ENCODE results near the gene NOB1.
"Not testable (repeated sequence)": the region's sequence is repeated elsewhere in the genome, so short reads cannot be mapped to it uniquely, and the experiment has no call there.

NOB1 gene

DNA sequence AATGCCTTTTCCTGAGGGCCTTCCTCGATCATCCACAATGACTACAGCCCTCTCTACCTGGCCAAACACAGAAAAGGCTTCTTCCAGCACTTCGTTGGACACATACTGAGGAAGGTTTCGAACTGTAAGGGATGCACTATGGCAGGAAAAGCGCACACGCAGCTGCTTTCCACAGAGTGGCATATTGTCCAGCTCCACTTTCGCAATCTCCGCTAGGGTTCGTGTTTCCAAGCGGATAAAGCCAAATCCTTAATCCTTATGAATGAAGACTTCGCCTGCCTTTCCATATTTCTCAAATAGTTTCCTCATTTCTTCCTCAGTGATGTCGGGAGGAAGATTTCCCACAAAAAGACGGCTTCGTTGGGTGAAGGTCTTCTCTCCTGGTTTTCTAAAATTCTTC is 2.6 kb upstream of the NOB1 start:
- DNase-seq: not testable (repeated sequence)

DNA sequence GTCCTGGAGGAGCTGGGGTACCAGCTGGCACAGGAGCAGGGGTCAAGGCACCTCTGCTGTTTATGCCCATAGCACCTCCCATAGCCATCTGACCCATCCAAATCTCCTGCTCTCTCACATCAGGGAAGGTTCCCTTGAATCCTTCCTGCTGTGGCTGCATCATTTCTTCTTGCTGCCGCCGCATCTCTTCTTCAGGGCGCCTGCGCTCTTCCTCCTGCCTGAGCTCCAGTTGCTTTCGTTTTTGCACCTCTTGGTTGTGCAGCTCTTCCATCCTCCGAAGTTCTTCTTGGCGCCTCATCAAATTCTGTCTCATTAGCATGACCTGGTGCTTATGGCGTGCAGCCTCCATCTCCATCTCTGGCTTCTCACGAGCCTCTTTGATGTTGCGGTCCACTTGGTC is 2.0 kb upstream of the NOB1 start:
- DNase-seq: no peak

DNA sequence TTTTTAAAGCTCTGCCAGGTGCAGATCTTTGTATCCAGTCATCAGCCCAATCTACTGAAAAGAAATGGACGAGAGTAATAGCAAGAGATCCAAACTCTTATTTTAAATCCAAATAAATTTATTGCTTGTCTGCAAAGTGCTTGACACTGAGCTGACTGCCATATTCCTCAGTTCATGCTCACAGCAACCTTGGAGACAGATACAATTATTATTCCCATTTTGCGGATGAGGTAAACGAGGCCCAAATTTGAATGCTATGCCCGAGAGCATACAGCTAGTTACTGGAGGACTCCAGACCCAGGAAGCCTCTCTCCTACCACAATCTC is 620 bp downstream of the NOB1 start:
- no peak for DNase-seq

DNA sequence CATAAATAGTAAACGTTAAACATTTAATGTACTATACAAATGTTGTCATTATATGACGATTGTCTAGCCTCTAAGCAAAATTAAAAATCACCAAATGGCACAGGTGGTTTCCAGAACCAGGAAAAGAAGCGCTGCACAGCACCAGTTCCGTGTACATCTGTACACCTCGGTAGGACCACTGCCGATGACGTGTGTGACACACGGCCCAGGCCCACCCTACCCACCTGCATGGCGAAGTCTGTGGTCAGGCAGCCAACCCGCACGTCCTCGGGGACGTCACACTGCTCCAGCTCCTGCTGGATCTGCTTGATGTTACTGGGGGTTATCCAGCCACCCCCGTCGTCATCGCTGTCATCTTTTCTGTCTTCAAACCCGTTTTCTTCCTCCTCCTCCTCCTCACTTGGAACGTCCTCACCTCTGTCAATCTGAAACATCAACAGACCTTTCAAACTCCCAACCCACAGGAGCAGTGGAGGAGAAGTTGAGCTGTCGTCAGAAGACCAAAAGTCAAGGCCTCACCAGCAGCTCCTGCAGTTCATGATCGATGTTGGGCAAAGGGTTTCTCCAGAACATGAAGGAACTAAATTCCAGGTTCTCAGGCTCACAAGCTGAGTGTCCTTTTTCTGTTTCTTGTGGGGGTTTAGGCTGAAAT is 5.9 kb downstream of the NOB1 start:
- no peak for DNase-seq

DNA sequence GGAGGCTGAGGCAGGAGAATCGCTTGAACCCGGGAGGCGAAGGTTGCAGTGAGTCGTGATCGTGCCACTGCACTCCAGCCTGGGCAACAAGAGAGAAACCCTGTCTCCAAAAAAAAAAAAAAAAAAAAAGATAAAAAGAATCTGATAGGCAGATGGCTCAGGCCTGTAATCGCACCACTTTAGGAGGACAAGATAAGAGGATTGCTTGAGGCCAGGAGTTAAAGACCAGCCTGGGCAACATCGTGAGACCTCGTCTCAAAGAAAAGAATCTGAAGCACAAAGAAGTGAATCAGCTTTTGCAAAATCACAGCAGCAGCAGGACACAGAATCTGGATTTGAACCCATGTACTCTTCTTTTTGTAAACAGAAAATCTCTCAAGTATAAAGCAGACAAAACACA is 7.6 kb downstream of the NOB1 start:
- DNase-seq: no peak

DNA sequence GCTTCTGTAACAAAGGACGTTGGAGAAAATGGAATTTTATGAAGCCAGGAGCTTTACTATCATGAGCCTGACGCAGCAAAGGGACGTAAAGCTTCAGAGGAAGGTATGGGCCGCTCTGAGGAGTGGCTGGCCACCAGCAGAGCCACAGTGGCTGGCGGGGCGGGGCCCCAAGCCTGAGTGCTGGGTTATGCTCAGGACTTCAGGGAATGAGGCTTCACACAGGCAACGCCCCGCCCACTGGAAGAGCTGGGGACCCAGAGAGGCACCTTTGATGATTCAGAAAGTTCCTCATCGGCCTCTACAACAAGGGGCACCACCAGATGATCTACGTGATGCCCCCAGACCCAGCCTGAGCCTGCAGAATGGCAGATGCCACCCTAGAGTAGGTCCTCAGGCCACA is 8.8 kb downstream of the NOB1 start:
- no peak for DNase-seq

DNA sequence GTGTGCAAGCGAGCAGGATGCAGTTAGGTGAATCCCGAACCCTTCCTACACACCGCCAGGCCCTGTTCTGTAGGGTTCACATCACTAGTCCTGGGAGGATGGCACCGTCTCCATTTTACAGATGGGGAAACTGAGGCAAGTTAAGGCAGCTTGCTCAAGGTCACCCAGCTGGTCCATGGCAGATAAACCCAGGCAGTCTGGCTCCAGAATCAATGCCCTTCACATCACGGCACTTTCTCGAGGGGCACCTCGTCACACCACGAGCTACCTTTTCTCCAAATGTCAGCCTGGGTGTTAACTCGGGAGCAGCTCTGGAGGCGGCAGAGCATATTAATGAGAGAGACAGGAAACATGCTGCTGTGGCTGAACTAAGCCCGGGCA is 9.5 kb downstream of the NOB1 start:
- DNase-seq: no peak

DNA sequence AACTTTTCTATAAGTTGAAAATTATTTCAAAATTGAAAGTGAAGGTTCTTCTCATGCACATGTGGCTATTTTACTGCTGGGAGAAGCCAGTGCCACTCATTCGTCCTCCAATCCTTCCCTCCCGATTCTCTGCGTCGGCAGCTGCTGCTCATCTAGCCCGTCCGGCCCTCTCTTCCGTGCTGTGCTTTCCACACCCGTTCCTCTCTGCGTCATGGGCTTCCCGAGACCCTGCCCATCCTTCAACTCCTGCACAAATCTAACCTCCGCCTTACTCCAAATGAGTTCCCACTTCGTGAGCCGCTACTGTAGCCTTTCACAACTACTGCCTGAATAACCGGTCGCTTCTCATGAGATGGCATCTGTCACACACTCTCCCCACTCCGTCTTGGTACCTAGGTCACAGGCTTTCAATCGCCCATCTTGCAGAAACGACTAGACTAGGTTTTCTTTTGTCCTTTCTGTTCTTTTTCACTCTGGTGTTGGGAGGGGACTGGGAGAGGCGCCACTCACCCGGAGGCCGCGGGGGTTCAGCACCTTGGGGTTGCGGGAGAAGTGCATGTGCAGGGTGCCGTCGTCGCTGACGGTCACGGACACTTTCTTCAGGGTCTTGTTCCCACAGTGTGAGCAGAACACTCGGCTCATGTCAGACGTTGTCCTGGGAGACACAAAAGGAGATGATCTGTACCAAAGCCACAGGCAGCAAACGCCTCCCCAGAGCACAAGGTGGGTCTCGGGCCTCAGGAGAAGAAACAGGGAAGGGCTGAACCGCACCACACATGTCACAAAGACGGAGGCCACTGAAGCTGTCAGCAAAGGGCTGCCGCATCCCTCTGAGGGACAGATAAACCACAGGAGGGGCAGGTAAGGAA is 10.1 kb downstream of the NOB1 start:
- DNase-seq: no peak

DNA sequence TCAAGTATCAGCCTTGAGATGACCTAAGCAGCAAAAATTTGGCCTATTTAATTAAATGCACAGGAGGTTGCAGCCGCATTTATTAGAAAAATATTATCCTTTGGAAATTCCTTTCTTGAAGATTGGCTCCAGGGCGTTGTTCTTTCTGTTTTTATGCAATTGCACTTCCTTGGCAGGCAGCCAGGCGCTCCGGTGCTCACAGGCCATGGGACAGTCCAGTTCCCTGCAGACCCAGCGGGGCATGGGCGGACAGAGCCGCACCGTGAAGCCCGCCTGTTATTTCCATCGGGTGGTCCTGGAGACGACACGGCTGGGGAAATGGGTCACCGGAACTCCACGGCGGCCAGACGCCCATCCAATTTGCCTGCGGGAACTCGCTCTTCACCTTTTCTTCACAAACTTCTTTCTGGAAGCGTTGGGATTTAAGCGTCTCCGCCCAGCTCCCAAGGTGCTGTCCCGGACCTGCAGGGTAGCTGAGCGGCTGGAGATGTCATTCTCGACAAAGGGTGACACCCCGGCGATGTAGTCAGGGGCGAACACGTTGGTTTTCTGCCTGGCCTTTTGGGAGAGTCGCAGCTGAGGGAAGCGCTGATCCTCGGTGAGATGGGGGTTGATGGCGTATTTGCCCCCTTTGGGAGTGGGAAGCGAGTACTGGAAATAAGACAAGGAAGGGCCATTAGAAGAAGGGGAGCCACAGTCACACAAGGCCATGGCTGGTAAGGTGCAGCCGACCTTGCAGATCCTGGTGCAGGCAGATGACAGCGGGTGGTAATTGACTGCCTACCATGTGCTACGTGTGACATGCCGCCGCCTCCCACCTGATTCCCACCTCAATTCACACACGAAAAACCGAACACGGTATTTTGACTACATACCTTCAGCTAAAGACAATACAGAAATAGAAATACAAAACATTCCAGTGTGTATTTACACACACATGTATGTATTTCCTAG is 12.5 kb downstream of the NOB1 start:
- no peak for DNase-seq

DNA sequence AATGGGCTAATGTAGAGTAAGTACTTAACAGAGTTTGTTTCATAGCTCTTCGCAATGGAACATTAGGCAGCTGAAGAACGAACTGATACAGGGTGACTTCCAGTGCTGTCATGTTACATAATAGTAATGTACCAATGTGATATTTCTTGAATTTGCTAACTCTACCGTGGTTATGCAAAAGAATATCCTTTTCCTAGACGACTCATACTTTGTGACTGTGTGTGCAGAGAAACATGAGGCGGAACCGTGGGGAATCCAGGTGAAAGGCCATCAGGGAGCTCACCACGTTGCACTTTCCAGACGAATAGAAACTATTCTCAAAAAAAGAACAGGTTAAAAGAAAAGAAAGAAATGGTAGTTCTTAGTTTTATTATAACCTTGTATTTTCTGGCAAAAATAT is 13.2 kb downstream of the NOB1 start:
- DNase-seq: no peak

DNA sequence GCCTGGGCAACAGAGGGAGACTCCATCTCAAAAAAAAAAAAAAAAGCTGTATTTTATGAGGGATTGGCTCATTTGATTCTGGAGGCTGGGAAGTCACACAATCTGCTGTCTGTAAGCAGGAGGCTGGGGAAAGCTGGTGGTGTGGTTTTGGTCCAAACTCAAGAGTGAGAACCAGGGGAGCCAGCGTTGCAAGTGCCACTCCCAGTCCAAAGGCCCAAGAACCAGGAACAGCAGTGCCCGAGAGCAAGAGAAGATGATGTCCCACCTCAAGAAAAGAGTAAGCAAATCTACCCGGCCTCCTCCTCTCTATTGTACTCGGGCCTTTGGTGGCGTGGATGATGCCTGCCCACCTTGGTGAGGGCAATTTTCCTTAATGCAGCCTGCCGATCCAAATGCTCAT is 22.6 kb downstream of the NOB1 start:
- DNase-seq: no peak

DNA sequence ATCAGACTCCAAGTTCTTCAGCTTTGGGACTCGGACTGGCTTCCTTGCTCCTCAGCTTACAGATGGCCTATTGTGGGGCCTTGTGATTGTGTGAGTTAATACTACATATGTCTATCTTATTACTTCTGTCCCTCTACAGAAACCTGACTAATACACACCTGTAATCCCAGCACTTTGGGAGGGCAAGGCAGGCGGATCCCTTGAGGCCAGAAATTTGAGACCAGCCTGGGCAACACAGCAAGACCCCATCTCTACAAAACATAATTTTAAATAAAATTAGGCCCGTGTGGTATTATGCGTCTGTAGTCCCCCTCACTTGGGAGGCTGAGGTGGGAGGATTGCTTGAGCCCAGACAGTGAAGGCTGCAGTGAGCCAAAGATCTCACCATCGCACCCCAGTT is 23.4 kb downstream of the NOB1 start:
- not testable (repeated sequence) for DNase-seq

DNA sequence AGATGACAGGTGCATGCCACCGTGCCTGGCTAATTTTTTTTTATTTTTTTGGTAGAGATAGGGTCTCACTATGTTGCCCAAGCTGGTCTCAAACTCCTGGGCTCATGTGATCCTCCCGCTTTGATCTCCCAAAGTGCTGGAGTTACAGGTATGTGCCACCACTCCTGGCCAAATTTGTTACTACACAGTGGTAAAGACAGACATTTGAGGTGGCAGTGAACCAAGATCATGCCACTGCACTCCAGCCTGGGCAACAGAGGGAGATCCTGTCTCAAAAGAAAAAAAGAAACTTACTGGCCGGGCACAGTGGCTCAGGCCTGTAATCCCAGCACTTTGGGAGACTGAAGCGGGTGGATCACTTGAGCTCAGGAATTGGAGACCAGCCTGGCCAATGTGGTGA is 25.7 kb downstream of the NOB1 start:
- not testable (repeated sequence) for DNase-seq

DNA sequence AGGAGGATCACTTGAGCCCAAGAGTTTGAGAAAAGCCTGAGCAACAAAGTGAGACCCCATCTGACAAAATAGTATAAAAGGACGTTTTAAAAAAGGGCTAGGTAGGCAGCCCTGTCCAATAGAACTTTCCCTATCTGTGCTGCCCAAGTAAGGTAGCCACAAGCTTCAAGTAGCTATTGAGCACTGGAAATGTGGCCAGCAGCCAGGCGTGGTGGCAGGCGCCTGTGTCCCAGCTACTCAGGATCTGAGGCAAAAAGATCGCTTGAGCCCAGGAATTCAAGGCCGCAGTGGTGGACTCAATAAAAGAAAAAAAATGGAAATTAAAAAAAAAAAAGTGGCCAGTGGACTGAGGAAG is 26.8 kb downstream of the NOB1 start:
- no peak for DNase-seq

DNA sequence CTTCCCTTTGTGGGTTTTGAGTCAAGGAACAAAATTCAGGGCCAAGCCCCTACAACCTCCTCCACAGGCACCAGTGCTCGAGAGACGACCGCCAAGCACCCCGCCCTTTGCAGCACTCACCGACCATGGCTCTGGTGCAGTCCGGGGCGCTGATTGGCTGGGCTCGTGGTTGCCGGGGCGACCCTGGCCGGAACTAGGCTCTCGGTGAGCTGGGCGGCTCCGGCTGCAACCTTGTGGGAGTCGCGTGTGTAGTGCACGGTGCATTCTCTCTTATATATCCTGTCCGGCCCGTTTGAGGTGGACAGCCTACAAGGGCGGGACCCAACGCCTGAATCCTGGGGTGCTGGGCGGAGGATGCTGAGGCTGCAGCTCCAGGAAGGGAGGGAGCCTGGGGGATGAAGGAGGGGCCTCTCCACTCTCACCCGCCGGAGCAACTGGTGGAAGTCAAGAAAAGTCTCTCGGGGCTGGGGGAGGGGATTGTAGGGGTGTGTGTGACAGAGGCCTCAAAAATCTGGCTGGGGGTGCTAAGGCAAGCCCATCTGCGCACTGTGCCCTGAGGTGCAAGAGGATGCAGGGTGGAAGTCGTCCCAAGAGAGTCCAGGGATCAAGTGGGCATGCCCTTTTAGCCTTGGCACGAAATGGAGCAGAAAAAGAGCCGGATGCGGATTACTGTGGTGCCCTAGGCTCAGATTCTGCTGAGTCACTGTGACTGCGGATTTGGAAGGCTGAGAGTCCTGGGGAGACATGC is 28.2 kb downstream of the NOB1 start, which contains the start of gene NQO1:
Gene NQO1 (minus strand): TSS at position 248 of the 748 bp plus-strand sequence. CDS start 121 bp downstream, at position 127.
- DNase-seq: peak; percentile 86 to 87

DNA sequence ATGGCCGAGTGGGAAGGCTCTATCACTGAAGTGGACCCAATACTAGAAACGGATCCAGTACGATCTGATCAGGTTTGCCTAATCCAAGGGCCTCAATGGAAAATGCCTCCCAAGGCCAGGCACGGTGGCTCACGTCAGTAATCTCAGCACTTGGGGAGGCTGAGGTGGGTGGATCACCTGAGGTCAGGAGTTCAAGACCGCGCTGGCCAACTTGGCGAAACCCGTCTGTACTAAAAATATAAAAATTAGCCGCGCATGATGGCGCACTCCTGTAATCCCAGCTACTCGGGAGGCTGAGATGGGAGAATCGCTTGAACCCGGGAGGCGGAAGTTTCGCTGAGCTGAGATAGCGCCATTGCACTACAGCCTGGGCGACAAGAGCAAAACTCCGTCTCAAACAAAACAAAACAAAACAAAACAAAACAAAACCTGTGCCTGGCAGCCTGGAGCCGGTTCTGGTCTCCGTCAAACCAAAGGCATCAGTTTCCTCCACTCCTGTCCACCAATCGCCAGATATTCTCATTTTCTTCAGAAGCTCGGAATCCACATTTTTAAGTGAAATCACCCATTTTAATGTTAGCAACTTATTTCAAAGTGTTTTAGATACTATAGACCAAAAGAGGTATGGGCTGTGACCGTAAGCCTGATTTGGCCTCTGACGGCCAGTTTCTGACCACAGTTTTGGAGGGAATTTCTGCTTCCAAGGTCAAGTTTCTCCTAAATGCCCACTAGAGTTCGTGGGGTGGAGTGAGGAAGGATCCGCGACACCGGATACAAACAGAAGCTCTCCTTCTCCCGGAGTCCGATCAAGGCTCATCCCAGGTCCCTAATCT is 29.0 kb downstream of the NOB1 start:
- DNase-seq: no peak

DNA sequence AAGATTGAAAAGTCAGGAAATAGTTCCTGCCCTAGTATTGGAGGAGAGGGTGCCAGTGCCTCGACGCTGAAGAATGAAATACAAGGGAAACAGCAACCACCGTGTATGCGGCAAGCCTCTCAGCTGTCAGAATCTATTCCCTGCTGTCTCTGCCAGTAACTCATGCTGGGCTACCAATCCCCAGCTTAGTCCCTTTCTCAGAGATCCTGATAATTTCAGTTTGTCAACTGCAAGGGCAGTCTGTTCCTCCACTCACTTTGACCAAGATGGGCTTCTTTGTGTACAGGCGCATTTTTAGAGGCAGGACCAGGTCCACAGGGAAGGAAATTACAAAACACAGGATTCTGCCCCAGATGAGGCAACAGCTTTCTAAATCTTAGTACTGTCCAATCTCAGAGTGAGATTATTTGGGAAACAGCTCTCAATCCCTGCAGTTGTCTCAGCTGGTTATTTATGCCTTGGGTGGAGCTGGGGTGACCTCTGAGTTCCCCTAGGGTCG is 29.7 kb downstream of the NOB1 start:
- DNase-seq: no peak

DNA sequence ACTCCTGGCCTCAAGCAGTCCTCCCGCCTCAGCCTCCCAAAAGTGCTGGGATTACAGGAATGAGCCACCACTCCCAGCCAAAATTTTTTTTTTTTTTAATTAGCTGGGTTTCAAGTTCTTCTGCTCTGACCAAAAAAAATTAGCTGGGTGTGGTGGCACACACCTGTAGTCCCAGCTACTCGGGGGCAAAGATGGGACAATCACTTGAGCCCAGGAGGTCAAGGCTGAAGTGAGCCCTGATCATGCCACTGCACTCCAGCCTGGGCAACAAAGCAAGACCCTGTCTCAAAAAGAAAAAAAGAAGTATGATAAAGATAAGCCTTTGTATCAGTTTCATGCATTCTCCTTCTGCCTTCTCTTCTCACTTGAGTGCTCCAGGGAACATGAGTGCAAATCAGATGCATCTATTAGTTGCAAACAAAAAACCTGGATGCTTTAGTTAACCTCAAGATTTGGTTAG is 30.3 kb downstream of the NOB1 start:
- DNase-seq: no peak

DNA sequence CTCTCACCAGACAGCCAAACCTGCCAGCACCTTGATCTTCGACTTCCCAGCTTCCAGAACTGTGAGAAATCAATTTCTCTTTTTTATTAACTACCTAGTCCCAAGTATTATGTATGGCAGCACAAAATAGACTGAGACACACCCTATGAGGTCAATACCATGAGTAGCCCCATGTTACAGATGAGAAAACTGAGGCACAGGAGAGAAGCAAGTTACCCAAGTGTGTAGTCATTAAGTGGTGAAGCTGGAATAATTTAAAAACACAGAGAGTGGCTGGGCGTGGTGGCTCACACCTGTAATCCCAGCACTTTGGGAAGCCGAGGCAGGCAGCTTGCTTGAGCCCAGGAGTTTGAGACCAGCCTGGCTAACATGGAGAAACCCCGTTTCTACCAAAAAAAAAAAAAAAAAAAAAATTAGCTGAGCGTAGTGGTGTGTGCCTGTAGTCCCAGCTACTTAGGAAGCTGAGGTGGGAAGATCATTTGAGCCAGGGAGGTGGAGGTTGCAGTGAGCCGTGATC is 33.2 kb downstream of the NOB1 start:
- DNase-seq: no peak

DNA sequence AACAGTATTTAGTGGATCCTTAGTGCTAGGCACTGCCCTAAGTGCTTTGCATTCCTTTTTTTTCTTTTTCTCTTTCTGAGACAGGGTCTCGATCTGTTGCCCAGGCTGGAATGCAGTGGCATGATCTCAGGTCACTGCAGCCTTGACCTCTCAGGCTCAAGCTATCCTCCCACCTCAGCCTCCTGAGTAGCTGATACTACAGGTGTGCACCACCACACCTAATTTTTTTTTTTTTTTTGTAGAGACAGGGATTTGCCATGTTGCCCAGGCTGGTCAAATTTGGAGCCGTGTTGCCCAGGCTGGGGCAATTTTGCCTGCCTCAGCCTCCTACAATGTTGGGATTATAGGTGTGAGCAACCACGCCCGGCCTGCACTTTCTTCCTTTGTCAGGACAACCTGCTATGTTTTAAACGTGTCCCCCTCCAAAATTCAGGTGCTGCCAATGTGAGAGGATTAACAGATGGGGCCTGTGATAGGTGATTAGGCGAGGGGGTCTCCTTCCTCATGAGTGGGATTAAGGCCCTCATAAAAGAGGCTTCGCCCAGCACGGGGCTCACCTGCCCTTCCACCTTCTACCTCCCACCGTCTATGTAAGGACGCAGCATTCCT is 33.8 kb downstream of the NOB1 start:
- DNase-seq: no peak
